Vagina (tissue), 2 donors: Measurements from ENCODE around the gene IGFL4.

Source experiments
- POLR2AphosphoS5 ChIP-seq, 2 donors: sonication (generic); formaldehyde crosslinking; IDR thresholded peaks; one replicate each; pipeline ENCODE4 v1.9.0; 2017; ENCODE audit warnings: antibody characterized with exemption in 2 of 2, mild to moderate bottlenecking in 2 of 2, low read depth in 1 of 2; ENCODE audit not compliant: insufficient read depth in 1 of 2
- TF ChIP-seq, protein P1 (sequence below), 3 experiments: fragments of 450-650 bp in 2 of 3; fragments of 200-600 bp in 1 of 3; sonication (generic) in 1 of 3; IDR thresholded peaks; one replicate each; pipeline ENCODE4 v1.5.1; 2017 to 2019; ENCODE audit warnings: antibody characterized with exemption in 3 of 3, mild to moderate bottlenecking in 2 of 3, moderate library complexity in 2 of 3

DNA sequence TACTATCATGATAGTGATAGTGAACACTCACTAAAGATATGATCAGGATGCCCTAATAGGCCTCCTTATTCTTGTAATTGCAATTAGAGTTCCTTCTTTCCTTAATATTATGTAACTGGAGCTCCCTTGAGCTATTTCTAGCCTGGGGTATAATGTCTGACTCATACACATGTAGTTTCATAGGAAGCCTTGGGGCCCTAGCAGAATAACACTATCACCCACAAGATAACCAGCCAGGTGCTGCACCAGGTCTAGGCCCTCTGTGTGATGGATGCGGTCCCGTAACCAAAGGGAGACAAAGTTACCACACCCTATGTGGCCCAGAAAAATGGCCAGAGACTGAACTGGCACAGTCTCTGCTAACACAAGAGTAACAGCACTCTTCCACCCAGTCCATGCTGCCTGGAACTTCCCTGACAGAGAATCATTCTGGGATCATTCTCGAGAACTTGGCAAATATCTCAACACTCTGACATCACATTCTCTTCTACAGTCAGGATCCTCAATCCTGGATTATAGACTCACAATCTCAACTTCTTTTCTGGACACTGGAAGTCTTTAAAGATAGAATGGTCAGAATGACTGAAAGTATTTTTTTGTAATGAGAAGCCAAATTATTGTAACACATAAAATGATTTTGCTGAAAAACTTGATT, 32.6 kb upstream of the IGFL4 start:
- TF ChIP-seq, protein P1, sequence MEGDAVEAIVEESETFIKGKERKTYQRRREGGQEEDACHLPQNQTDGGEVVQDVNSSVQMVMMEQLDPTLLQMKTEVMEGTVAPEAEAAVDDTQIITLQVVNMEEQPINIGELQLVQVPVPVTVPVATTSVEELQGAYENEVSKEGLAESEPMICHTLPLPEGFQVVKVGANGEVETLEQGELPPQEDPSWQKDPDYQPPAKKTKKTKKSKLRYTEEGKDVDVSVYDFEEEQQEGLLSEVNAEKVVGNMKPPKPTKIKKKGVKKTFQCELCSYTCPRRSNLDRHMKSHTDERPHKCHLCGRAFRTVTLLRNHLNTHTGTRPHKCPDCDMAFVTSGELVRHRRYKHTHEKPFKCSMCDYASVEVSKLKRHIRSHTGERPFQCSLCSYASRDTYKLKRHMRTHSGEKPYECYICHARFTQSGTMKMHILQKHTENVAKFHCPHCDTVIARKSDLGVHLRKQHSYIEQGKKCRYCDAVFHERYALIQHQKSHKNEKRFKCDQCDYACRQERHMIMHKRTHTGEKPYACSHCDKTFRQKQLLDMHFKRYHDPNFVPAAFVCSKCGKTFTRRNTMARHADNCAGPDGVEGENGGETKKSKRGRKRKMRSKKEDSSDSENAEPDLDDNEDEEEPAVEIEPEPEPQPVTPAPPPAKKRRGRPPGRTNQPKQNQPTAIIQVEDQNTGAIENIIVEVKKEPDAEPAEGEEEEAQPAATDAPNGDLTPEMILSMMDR (IDR thresholded peaks at IDR 0.05): no peak
- no peak for TF ChIP-seq POLR2AphosphoS5 (IDR thresholded peaks at IDR 0.05; ENCODE audit: insufficient read depth in 1 of 2, low read depth in 1 of 2)
